ENCODE results near the gene NRG4.
"Not testable (repeated sequence)": the region's sequence is repeated elsewhere in the genome, so short reads cannot be mapped to it uniquely, and the experiment has no call there.

DNA sequence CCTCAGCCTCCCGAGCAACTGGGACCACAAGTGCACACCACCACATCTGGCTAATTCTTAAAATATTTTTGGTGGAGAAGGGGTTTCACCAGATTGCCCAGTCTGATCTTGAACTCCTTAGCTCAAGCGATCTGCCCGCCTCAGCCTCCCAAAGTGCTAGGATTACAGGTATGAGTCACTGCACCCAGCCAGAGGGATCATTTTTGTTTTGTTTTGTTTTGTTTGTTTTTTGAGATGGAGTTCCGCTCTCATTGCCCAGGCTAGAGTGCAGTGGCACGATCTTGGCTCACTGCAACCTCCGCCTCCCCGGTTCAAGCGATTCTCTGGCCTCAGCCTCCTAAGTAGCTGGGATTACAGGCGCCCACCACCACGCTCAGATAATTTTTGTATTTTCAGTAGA lies 42.0 kb upstream of the NRG4 start:
- TF ChIP-seq, protein P1, sequence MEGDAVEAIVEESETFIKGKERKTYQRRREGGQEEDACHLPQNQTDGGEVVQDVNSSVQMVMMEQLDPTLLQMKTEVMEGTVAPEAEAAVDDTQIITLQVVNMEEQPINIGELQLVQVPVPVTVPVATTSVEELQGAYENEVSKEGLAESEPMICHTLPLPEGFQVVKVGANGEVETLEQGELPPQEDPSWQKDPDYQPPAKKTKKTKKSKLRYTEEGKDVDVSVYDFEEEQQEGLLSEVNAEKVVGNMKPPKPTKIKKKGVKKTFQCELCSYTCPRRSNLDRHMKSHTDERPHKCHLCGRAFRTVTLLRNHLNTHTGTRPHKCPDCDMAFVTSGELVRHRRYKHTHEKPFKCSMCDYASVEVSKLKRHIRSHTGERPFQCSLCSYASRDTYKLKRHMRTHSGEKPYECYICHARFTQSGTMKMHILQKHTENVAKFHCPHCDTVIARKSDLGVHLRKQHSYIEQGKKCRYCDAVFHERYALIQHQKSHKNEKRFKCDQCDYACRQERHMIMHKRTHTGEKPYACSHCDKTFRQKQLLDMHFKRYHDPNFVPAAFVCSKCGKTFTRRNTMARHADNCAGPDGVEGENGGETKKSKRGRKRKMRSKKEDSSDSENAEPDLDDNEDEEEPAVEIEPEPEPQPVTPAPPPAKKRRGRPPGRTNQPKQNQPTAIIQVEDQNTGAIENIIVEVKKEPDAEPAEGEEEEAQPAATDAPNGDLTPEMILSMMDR (IDR thresholded peaks at IDR 0.05): not testable (repeated sequence)
- not testable (repeated sequence) for TF ChIP-seq POLR2A (IDR thresholded peaks at IDR 0.05)
